HCT116 (cell line): ENCODE results near the gene SEPHS1. TPM values are rescaled to one million over a fixed set of nuclear protein-coding genes. Genes with fewer than 3 reads are reported as not detected.
"Not testable (repeated sequence)": the region's sequence is repeated elsewhere in the genome, so short reads cannot be mapped to it uniquely, and the experiment has no call there.

Source experiments
- ATAC-seq: fragments of 200-7000 bp; cut with Tn5 transposase; 2 replicates; pipeline ENCODE4 v1.9.1; 2020; ENCODE audit warnings: mild to moderate bottlenecking, moderate library complexity
- BruUV-seq: library from RNA; stranded (reverse); fragments of 400-500 nt; replicated peaks from 2 replicates; lab custom pipeline; 2021; lab: Mats Ljungman, UMichigan
- CTCF ChIA-PET: fragments of 300-600 bp; sonication (Branson Sonifier 250); formaldehyde crosslinking; loops from one replicate; lab custom pipeline; 2021; ENCODE audit warnings: antibody characterized with exemption; lab: Charles Lee
- POLR2A ChIA-PET: fragments of 300-600, 350-600 bp; sonication (Branson Sonifier 250); formaldehyde crosslinking; loops from one replicate; lab custom pipeline; 2021; ENCODE audit warnings: antibody characterized with exemption; lab: Charles Lee
- RAD21 ChIA-PET, 2 experiments: fragments of 300-600 bp; sonication (Branson Sonifier 250); formaldehyde crosslinking; loops; one replicate each; lab custom pipeline; 2023; ENCODE audit warnings: low total read pairs in 2 of 2; ENCODE audit not compliant: uncharacterized antibody in 2 of 2, unreplicated experiment in 2 of 2, low non-redundant PET in 1 of 2; lab: Charles Lee
- DNase-seq: peaks from one replicate; pipeline ENCODE4 v3.0.0-alpha.2; 2010; ENCODE audit warnings: low read depth, low spot score
- H2AFZ ChIP-seq: fragments of 200-600 bp; shearing (Covaris generic), sonication (generic); 2 replicates; pipeline ENCODE4 v1.6.1; 2017; ENCODE audit warnings: low read depth, mixed run types, mixed read lengths, antibody characterized with exemption, low read length; ENCODE audit not compliant: poor library complexity, severe bottlenecking
- H3K27ac ChIP-seq: 2 replicates; pipeline ENCODE4 v1.5.1; 2012; ENCODE audit warnings: low read depth, low read length
- H3K27me3 ChIP-seq: fragments of 200-600 bp; sonication (generic); 2 replicates; pipeline ENCODE4 v1.6.1; 2016; ENCODE audit warnings: mixed run types, low read length, mixed read lengths; ENCODE audit not compliant: insufficient read depth
- H3K36me3 ChIP-seq, 2 experiments: fragments of 200-500 bp in 1 of 2; fragments of 200-600 bp in 1 of 2; sonication (Bioruptor generic) in 1 of 2; sonication (generic) in 1 of 2; 2 replicates each; pipeline versions ENCODE4 v1.5.1 to v1.6.1; 2014 to 2016; ENCODE audit warnings: low read length in 2 of 2, inconsistent platforms in 1 of 2, mixed read lengths in 1 of 2, mixed run types in 1 of 2; ENCODE audit not compliant: insufficient read depth in 2 of 2, control insufficient read depth in 1 of 2
- H3K4me1 ChIP-seq, 2 experiments: fragments of 200-600 bp in 1 of 2; sonication (generic) in 1 of 2; 2 replicates each; pipeline versions ENCODE4 v1.5.1 to v1.6.1; 2012 to 2017; ENCODE audit warnings: low read length in 2 of 2, inconsistent platforms in 1 of 2, mild to moderate bottlenecking in 1 of 2, mixed read lengths in 1 of 2, mixed run types in 1 of 2, moderate library complexity in 1 of 2; ENCODE audit not compliant: insufficient read depth in 2 of 2, control insufficient read depth in 1 of 2
- H3K4me2 ChIP-seq: fragments of 200-600 bp; sonication (generic); 2 replicates; pipeline ENCODE4 v1.6.1; 2017; ENCODE audit warnings: mixed run types, low read length, mixed read lengths
- H3K4me3 ChIP-seq, 2 experiments: fragments of 200-600 bp in 1 of 2; sonication (generic) in 1 of 2; replicated peaks in 1 of 2; 2 replicates each; pipeline ENCODE4 v1.5.1; 2011 to 2016; ENCODE audit warnings: low read length in 2 of 2, control low read depth in 1 of 2, low read depth in 1 of 2, mild to moderate bottlenecking in 1 of 2, mixed read lengths in 1 of 2, mixed run types in 1 of 2
- H3K79me2 ChIP-seq: fragments of 200-600 bp; sonication (generic); 2 replicates; pipeline ENCODE4 v1.6.1; 2017; ENCODE audit warnings: mild to moderate bottlenecking, mixed run types, low read length, moderate library complexity, mixed read lengths; ENCODE audit not compliant: insufficient read depth
- H3K9ac ChIP-seq: fragments of 200-600 bp; sonication (generic); 2 replicates; pipeline ENCODE4 v1.6.1; 2016; ENCODE audit warnings: low read length, mixed read lengths
- H3K9me2 ChIP-seq: fragments of 200-600 bp; sonication (generic), shearing (Covaris generic); 2 replicates; pipeline ENCODE4 v1.6.1; 2017; ENCODE audit warnings: mixed run types, mild to moderate bottlenecking, moderate library complexity; ENCODE audit not compliant: insufficient read depth
- H3K9me3 ChIP-seq, 2 experiments: fragments of 200-500 bp in 1 of 2; fragments of 200-600 bp in 1 of 2; sonication (Bioruptor generic) in 1 of 2; sonication (generic) in 1 of 2; 2 replicates each; pipeline ENCODE4 v1.6.1; 2014 to 2017; ENCODE audit warnings: low read length in 2 of 2, mixed read lengths in 2 of 2, inconsistent platforms in 1 of 2, low read depth in 1 of 2, mild to moderate bottlenecking in 1 of 2, mixed run types in 1 of 2, moderate library complexity in 1 of 2; ENCODE audit not compliant: control insufficient read depth in 1 of 2, insufficient read depth in 1 of 2
- H4K20me1 ChIP-seq: fragments of 200-600 bp; sonication (generic), shearing (Covaris generic); 2 replicates; pipeline ENCODE4 v1.6.1; 2017; ENCODE audit warnings: mixed run types, mild to moderate bottlenecking, moderate library complexity; ENCODE audit not compliant: insufficient read depth
- ELF1 ChIP-seq: IDR thresholded peaks from 2 replicates; pipeline ENCODE4 v1.6.1; 2012; ENCODE audit warnings: low read depth, borderline replicate concordance
- EZH2phosphoT487 ChIP-seq: fragments of 200-600 bp; IDR thresholded peaks from 2 replicates; pipeline ENCODE4 v1.6.1; 2018; ENCODE audit warnings: antibody characterized with exemption, borderline replicate concordance
- SIN3A ChIP-seq: IDR thresholded peaks from 2 replicates; pipeline ENCODE4 v1.6.1; 2012; ENCODE audit warnings: low read depth
- ZNF274 ChIP-seq: fragments of 200-500 bp; sonication (Bioruptor generic); IDR thresholded peaks from 2 replicates; pipeline ENCODE4 v1.6.1; 2014; ENCODE audit warnings: mild to moderate bottlenecking, low read depth, low read length, inconsistent platforms
- intact Hi-C: fragments of 100-400 bp; cut with micrococcal nuclease; formaldehyde crosslinking; loops from 2 replicates; pipeline ENCODE4 v1.10.0; 2022
- total RNA-seq: library from RNA; stranded (reverse); gene quantifications from one replicate; pipeline ENCODE4 v1.2.1, GENCODE V29; 2021; ENCODE audit not compliant: unreplicated experiment
- TF ChIP-seq, protein P1 (sequence below): IDR thresholded peaks from 2 replicates; pipeline ENCODE4 v1.6.1; 2011; ENCODE audit warnings: mild to moderate bottlenecking, low read length, moderate library complexity; ENCODE audit not compliant: insufficient replicate concordance; ENCODE audit errors: extremely low read depth

SEPHS1 gene
- total RNA-seq, 1 experiment from 2014 or later = 51.7 TPM

DNA sequence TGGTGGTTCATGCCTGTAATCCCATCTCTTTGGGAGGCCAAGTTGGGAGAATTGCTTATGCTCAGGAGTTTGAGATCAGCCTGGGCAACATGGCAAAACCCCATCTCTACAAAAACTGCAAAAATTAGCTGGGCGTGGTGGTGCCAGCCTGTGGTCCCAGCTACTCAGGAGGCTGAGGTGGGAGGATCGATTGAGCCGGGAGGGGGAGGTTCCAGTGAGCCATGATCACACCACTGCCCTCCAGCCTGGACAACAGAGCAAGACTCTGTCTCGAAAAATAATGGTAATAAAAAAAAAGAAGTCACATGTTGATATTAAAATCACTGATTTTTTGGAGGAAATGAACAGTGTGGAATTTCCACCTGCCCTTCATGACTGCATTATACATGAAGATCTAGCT lies 64.0 kb downstream of the SEPHS1 start (continued):
- TF ChIP-seq, protein P1, sequence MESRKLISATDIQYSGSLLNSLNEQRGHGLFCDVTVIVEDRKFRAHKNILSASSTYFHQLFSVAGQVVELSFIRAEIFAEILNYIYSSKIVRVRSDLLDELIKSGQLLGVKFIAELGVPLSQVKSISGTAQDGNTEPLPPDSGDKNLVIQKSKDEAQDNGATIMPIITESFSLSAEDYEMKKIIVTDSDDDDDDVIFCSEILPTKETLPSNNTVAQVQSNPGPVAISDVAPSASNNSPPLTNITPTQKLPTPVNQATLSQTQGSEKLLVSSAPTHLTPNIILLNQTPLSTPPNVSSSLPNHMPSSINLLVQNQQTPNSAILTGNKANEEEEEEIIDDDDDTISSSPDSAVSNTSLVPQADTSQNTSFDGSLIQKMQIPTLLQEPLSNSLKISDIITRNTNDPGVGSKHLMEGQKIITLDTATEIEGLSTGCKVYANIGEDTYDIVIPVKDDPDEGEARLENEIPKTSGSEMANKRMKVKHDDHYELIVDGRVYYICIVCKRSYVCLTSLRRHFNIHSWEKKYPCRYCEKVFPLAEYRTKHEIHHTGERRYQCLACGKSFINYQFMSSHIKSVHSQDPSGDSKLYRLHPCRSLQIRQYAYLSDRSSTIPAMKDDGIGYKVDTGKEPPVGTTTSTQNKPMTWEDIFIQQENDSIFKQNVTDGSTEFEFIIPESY = no peak
- TF ChIP-seq SIN3A (no peak), EZH2phosphoT487 (no peak), ZNF274 (no peak), ELF1 (no peak)

DNA sequence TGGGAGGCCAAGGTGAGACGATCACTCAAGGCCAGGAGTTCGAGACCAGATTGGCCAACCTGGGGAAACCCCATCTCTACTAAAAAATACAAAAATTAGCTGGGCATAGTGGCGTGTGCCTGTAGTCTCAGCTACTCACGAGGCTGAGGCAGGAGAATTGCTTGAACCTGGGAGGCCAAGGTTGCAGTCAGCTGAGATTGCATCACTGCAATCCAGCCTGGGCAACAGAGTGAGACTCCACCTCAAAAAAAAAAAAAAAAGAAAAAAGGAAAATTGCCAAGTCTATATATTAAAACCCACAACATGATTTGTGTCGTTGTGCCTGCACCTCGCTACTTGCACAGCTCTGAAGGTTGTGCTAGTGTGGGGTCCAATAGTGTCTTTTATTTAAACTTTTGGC lies 65.7 kb downstream of the SEPHS1 start:
- H3K27ac ChIP-seq, CTCF ChIA-PET, H3K4me3 ChIP-seq, H3K9ac ChIP-seq, DNase-seq, H2AFZ ChIP-seq, intact Hi-C loops, H3K36me3 ChIP-seq, H3K4me2 ChIP-seq, BruUV-seq, H3K9me2 ChIP-seq, RAD21 ChIA-PET, POLR2A ChIA-PET, ATAC-seq, H4K20me1 ChIP-seq, H3K79me2 ChIP-seq, H3K27me3 ChIP-seq, H3K9me3 ChIP-seq, H3K4me1 ChIP-seq: not testable (repeated sequence)
